H1 (cell line): ENCODE measurements around the gene ZNF805. TPM values are rescaled to one million over a fixed set of nuclear protein-coding genes. Genes with fewer than 3 reads are reported as not detected.
A peak's percentile ranks its signal among the peaks of the same experiment; 100 is the strongest.

Experiments
- CTCF ChIA-PET: fragments of 300-600 bp; sonication (Branson Sonifier 250); formaldehyde crosslinking; loops from one replicate; lab custom pipeline; 2021; ENCODE audit not compliant: partially characterized antibody; lab: Charles Lee
- POLR2A ChIA-PET: fragments of 300-600 bp; sonication (Branson Sonifier 250); formaldehyde crosslinking; loops from one replicate; lab custom pipeline; 2021; ENCODE audit warnings: inconsistent platforms; ENCODE audit not compliant: partially characterized antibody; lab: Charles Lee
- DNase-seq, 2 experiments: peaks; one replicate each; pipeline versions ENCODE4 v3.0.0 to v3.0.0-alpha.2; 2010 to 2022; ENCODE audit warnings: low spot score in 2 of 2, low read depth in 1 of 2, mixed read lengths in 1 of 2
- FAIRE-seq: peaks from 2 replicates; lab custom pipeline; 2011; peaks lifted over from hg19 to GRCh38; lab: Jason Lieb, UNC
- H2AFZ ChIP-seq: 2 replicates; pipeline ENCODE4 v1.8.1; 2012; ENCODE audit warnings: low read length, inconsistent platforms
- H2AK5ac ChIP-seq: 2 replicates; pipeline ENCODE4 v1.6.1; 2013; ENCODE audit warnings: low read depth, low read length
- H2BK120ac ChIP-seq: replicated peaks from 2 replicates; pipeline ENCODE3; 2013; ENCODE audit warnings: low read depth, low read length, inconsistent platforms
- H2BK12ac ChIP-seq: 2 replicates; pipeline ENCODE4 v1.6.1; 2013; ENCODE audit warnings: low read depth, low read length
- H2BK15ac ChIP-seq: 2 replicates; pipeline ENCODE4 v1.6.1; 2013; ENCODE audit warnings: low read length
- H2BK20ac ChIP-seq: 2 replicates; pipeline ENCODE4 v1.6.1; 2013; ENCODE audit warnings: low read length
- H2BK5ac ChIP-seq: 2 replicates; pipeline ENCODE4 v1.6.1; 2013; ENCODE audit warnings: low read depth, low read length
- H3K14ac ChIP-seq: 2 replicates; pipeline ENCODE4 v1.6.1; 2013; ENCODE audit warnings: inconsistent platforms; ENCODE audit not compliant: insufficient read length
- H3K18ac ChIP-seq: 2 replicates; pipeline ENCODE4 v1.6.1; 2013; ENCODE audit warnings: low read length; ENCODE audit errors: extremely low read depth
- H3K23ac ChIP-seq: 2 replicates; pipeline ENCODE4 v1.6.1; 2013; ENCODE audit warnings: inconsistent platforms; ENCODE audit not compliant: insufficient read length
- H3K23me2 ChIP-seq: 2 replicates; pipeline ENCODE4 v1.6.1; 2013; ENCODE audit warnings: low read depth, low read length
- H3K27ac ChIP-seq: 2 replicates; pipeline ENCODE4 v1.6.1; 2011; ENCODE audit warnings: low read depth, low read length, inconsistent platforms
- H3K27me3 ChIP-seq, 4 experiments: replicated peaks in 1 of 4; 1 replicate in 1 of 4; 2 replicates in 3 of 4; pipeline versions ENCODE4 v1.6.1 to v1.8.1; 2011 to 2013; ENCODE audit warnings: low read length in 3 of 4, mild to moderate bottlenecking in 3 of 4, inconsistent platforms in 2 of 4, mixed read lengths in 2 of 4, moderate library complexity in 1 of 4; ENCODE audit not compliant: control insufficient read depth in 3 of 4, insufficient read depth in 3 of 4; ENCODE audit errors: extremely low read depth in 1 of 4
- H3K36me3 ChIP-seq, 4 experiments: 2 replicates each; pipeline versions ENCODE4 v1.6.1 to v1.8.1; 2011 to 2013; ENCODE audit warnings: mild to moderate bottlenecking in 4 of 4, low read length in 3 of 4, moderate library complexity in 2 of 4, control low read depth in 1 of 4, inconsistent platforms in 1 of 4; ENCODE audit not compliant: insufficient read depth in 4 of 4, control insufficient read depth in 2 of 4
- H3K4ac ChIP-seq: replicated peaks from 2 replicates; pipeline ENCODE3; 2013; ENCODE audit warnings: low read length, low read depth, mixed read lengths, inconsistent platforms; ENCODE audit not compliant: insufficient read length
- H3K4me1 ChIP-seq, 4 experiments: replicated peaks in 1 of 4; 1 replicate in 1 of 4; 2 replicates in 3 of 4; pipeline versions ENCODE4 v1.6.1 to v1.8.1; 2011 to 2013; ENCODE audit warnings: low read length in 3 of 4, inconsistent platforms in 2 of 4, mixed read lengths in 1 of 4; ENCODE audit not compliant: insufficient read depth in 4 of 4, control insufficient read depth in 3 of 4
- H3K4me2 ChIP-seq, 2 experiments: 2 replicates each; pipeline versions ENCODE4 v1.6.1 to v1.8.1; 2011 to 2013; ENCODE audit warnings: low read depth in 2 of 2, low read length in 2 of 2, control low read depth in 1 of 2, inconsistent platforms in 1 of 2, mild to moderate bottlenecking in 1 of 2; ENCODE audit not compliant: insufficient read depth in 1 of 2
- H3K4me3 ChIP-seq, 4 experiments: fragments of 200-600, 300-600 bp in 1 of 4; sonication (generic), shearing (Covaris generic), sonication (Bioruptor Twin) in 1 of 4; 2 replicates each; pipeline versions ENCODE4 v1.5.1 to v1.8.1; 2011 to 2016; ENCODE audit warnings: low read length in 4 of 4, low read depth in 3 of 4, control low read depth in 2 of 4, inconsistent platforms in 2 of 4, mild to moderate bottlenecking in 2 of 4, mixed read lengths in 1 of 4, moderate library complexity in 1 of 4; ENCODE audit not compliant: insufficient read depth in 2 of 4; ENCODE audit errors: extremely low read depth in 1 of 4
- H3K56ac ChIP-seq: replicated peaks from 2 replicates; pipeline ENCODE3; 2013; ENCODE audit warnings: low read depth, mild to moderate bottlenecking, mixed read lengths, low read length, inconsistent platforms; ENCODE audit not compliant: insufficient read length
- H3K79me1 ChIP-seq: 2 replicates; pipeline ENCODE4 v1.6.1; 2013; ENCODE audit warnings: low read depth, low read length, control low read depth
- H3K79me2 ChIP-seq, 2 experiments: 2 replicates each; pipeline versions ENCODE4 v1.6.1 to v1.8.1; 2012 to 2013; ENCODE audit warnings: low read length in 2 of 2, mild to moderate bottlenecking in 2 of 2, inconsistent platforms in 1 of 2; ENCODE audit not compliant: insufficient read depth in 2 of 2, control insufficient read depth in 1 of 2
- H3K9ac ChIP-seq, 4 experiments: replicated peaks in 1 of 4; 1 replicate in 1 of 4; 2 replicates in 3 of 4; pipeline versions ENCODE4 v1.6.1 to v1.8.1; 2011 to 2013; ENCODE audit warnings: low read depth in 3 of 4, low read length in 3 of 4, control low read depth in 2 of 4, mild to moderate bottlenecking in 2 of 4, moderate library complexity in 2 of 4, inconsistent platforms in 1 of 4; ENCODE audit errors: extremely low read depth in 1 of 4
- H3K9me3 ChIP-seq, 2 experiments: 2 replicates each; pipeline versions ENCODE4 v1.6.1 to v1.8.1; 2012 to 2013; ENCODE audit warnings: mild to moderate bottlenecking in 2 of 2, moderate library complexity in 2 of 2, control low read depth in 1 of 2, inconsistent platforms in 1 of 2, low read depth in 1 of 2, low read length in 1 of 2, mixed read lengths in 1 of 2; ENCODE audit not compliant: insufficient read depth in 2 of 2
- H4K20me1 ChIP-seq, 2 experiments: replicated peaks in 1 of 2; 2 replicates each; pipeline versions ENCODE3 to v1.8.1; 2011 to 2013; ENCODE audit warnings: inconsistent platforms in 2 of 2, low read length in 2 of 2, mild to moderate bottlenecking in 1 of 2; ENCODE audit not compliant: insufficient read depth in 2 of 2, control insufficient read depth in 1 of 2
- H4K5ac ChIP-seq: 2 replicates; pipeline ENCODE4 v1.6.1; 2013; ENCODE audit warnings: low read length, low read depth, mixed read lengths, inconsistent platforms; ENCODE audit not compliant: insufficient read length
- H4K8ac ChIP-seq: 2 replicates; pipeline ENCODE4 v1.8.0; 2013; ENCODE audit warnings: mild to moderate bottlenecking, moderate library complexity, low read length, inconsistent platforms; ENCODE audit not compliant: insufficient read depth; ENCODE audit errors: extremely low read depth
- H4K91ac ChIP-seq: replicated peaks from 2 replicates; pipeline ENCODE3; 2013; ENCODE audit warnings: low read length, mixed read lengths, inconsistent platforms; ENCODE audit not compliant: insufficient read length
- BCL11A ChIP-seq, 2 experiments: IDR thresholded peaks; one replicate each; pipeline ENCODE4 v1.6.1; 2011; ENCODE audit warnings: low read depth in 2 of 2, low read length in 2 of 2, mild to moderate bottlenecking in 2 of 2
- CBX5 ChIP-seq: fragments of 300-800, 300-1000 bp; sonication (generic); IDR thresholded peaks from 2 replicates; pipeline ENCODE4 v1.7.1; 2016; ENCODE audit warnings: antibody characterized with exemption, low read length, low read depth
- FOSL1 ChIP-seq: IDR thresholded peaks from 2 replicates; pipeline ENCODE4 v1.6.1; 2011; ENCODE audit warnings: mild to moderate bottlenecking, low read depth, low read length, moderate library complexity; ENCODE audit not compliant: insufficient read depth
- JUN ChIP-seq: IDR thresholded peaks from 2 replicates; pipeline ENCODE4 v1.6.1; 2011; ENCODE audit warnings: low read depth, mild to moderate bottlenecking, improper control_type of control experiment, low read length
- MAX ChIP-seq: IDR thresholded peaks from 2 replicates; pipeline ENCODE4 v1.6.1; 2012; ENCODE audit warnings: inconsistent platforms
- NRF1 ChIP-seq: IDR thresholded peaks from 2 replicates; pipeline ENCODE4 v1.6.1; 2011; ENCODE audit warnings: mild to moderate bottlenecking, low read depth, low read length, improper control_type of control experiment
- POLR2AphosphoS5 ChIP-seq: IDR thresholded peaks from 2 replicates; pipeline ENCODE4 v1.6.1; 2011; ENCODE audit warnings: low read depth, low read length
- WGBS, 2 experiments: shearing (Covaris generic) in 1 of 2; methylation state at CpG; one replicate each; pipeline versions ENCODE4 v1.1.6 to v1.1.7; 2013 to 2015; ENCODE audit warnings: low lambda C conversion rate in 2 of 2, mixed read lengths in 2 of 2, inconsistent platforms in 1 of 2, low coverage in 1 of 2, missing lambda C conversion rate in 1 of 2; ENCODE audit not compliant: insufficient replicate concordance in 2 of 2, insufficient coverage in 1 of 2, insufficient read length in 1 of 2; ENCODE audit errors: extremely low coverage in 1 of 2, missing lambda C conversion rate in 1 of 2; 5-methylcytosine and 5-hydroxymethylcytosine counted together
- polyA plus RNA-seq, 7 experiments: library from polyadenylated mRNA; depleted of rRNA in 3 of 7; stranded (reverse) in 5 of 7; unstranded in 2 of 7; fragments of >200 nt in 5 of 7; fragments of 200-250 nt in 2 of 7; gene quantifications; 1 replicate in 5 of 7; 2 replicates in 1 of 7; 4 replicates in 1 of 7; pipeline versions ENCODE4 v1.2.1 to v1.2.3, GENCODE V29; 2011 to 2013; ENCODE audit warnings: missing spikeins in 2 of 7, mixed read lengths in 2 of 7
- total RNA-seq: library from RNA; stranded (reverse); fragmentation: NEBNext Ultra II Directional; extraction: Animal tissue kit (Norgen Biotek cat#: 25700); gene quantifications from 2 replicates; pipeline ENCODE4 v1.2.1, GENCODE V29; 2021
- TF ChIP-seq, protein P1 (sequence below), 3 experiments: IDR thresholded peaks; 1 replicate in 2 of 3; 2 replicates in 1 of 3; pipeline versions ENCODE4 v1.5.1 to v1.6.1; 2011; ENCODE audit warnings: low read length in 3 of 3, mild to moderate bottlenecking in 3 of 3, inconsistent platforms in 2 of 3, low read depth in 1 of 3, moderate library complexity in 1 of 3; ENCODE audit not compliant: insufficient read depth in 1 of 3; ENCODE audit errors: control extremely low read depth in 1 of 3

ZNF805 gene
- total and polyA plus RNA-seq, 2 of the 8 experiments (the other 6 are each of a cell fraction or from before 2014, with no cell fraction given) = 2.3 to 14.8 TPM

DNA sequence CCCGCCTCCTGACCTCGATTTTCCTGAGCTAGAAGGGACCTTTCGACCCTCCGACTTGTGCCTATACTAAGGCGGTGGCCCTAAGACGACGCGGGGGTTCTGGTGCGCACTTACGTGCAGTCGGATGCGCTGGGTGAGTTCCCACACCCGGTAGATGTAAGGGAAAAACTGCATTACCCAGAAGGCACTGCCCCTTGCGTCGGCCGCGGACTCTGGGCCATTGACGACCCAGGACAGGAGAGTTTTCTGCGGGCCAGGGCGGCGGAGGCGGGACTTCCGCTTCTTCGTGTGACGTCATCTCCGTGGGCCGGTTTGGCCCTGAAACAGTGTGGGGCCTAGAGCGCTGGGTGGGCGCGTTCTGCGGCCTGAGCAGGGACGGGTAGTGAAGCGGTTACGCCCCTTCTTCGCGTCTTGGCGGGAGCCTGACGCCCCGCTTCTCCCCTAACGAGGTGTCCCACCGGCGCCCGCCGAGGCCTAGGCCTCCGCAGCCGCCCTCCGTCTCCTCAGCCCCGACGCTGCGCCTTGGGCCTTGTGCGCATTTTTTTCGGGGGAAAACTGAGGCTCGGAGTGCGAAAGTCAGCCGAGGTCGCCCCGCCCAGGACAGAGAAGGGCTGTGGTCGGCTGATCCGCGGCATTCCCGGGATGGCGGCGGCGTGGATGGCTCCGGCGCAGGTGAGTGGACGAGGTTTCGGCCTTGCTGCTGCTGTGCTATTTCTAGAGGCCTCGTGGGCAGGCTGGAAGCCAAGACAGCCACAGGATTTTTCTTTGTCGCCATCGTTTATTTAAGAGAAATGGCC lies 39.9 kb downstream of the ZNF805 start, which contains the start of gene ZNF460:
Gene ZNF460 (plus strand): TSS at position 321 of the 797 bp plus-strand sequence. CDS start 322 bp downstream, at position 643.
- POLR2A ChIA-PET = interaction anchor here (0.6 to 1.6 kb wide), 9 partner anchors 9 to 524 kb away, joined by 3 to 6 read pairs (median 3); partner anchors contain the start of genes TRAPPC2B and ZNF547
- H4K20me1 ChIP-seq = peaks cover 1 to 2% of the 10 kb centered on the region in 2 experiments
- peaks cover 26 to 48% of the 10 kb centered on the region in 2 experiments for H3K79me2 ChIP-seq
- H3K56ac ChIP-seq = peak within 1 kb of the TSS; percentile 83
- H2BK15ac ChIP-seq = 0 out of 2 replicates have a peak within 1 kb of the TSS, but pooled peaks have one; percentile 88
- no peaks in the 10 kb centered on the region for H3K27me3 ChIP-seq
- peak within 1 kb of the TSS; percentile 98 for H4K91ac ChIP-seq
- peaks cover under 1 to 15% (median 10%) of the 10 kb centered on the region in 4 experiments for H3K36me3 ChIP-seq
- peak within 1 kb of the TSS; percentile 85 to 97 (median 87) for H3K4me3 ChIP-seq
- peak within 1 kb of the TSS; percentile 74; the same call in 1 of the 2 replicates for H2AFZ ChIP-seq
- peak within 1 kb of the TSS; percentile 89 for H3K4ac ChIP-seq
- peaks cover 0 to 6% (median 2%) of the 10 kb centered on the region in 4 experiments; a peak in 4 of 7 replicates for H3K4me1 ChIP-seq
- peak within 1 kb of the TSS; percentile 16 for H3K14ac ChIP-seq
- H3K9me3 ChIP-seq = no peaks in the 10 kb centered on the region
- H4K8ac ChIP-seq = peak within 1 kb of the TSS; percentile 99
- H3K79me1 ChIP-seq = peaks cover 6% of the 10 kb centered on the region
- peak within 1 kb of the TSS; percentile 95 for H3K27ac ChIP-seq
- 1% methylated on average over 71 of the region's 71 CpGs; no CpG with 5 or more reads in 1 of the 2 experiments for WGBS, 2 experiments
- H2AK5ac ChIP-seq = peak within 1 kb of the TSS; percentile 78
- no peak for FAIRE-seq
- H2BK120ac ChIP-seq = peak within 1 kb of the TSS; percentile 66
- H2BK5ac ChIP-seq = peak within 1 kb of the TSS; percentile 97
- H4K5ac ChIP-seq = peak within 1 kb of the TSS; percentile 92
- peak; percentile 94 to 97 for DNase-seq
- H3K9ac ChIP-seq = peak within 1 kb of the TSS; percentile 90 to 98 (median 96)
- H3K4me2 ChIP-seq = peak within 1 kb of the TSS; percentile 62 to 87
- peaks cover 6% of the 10 kb centered on the region for H3K23me2 ChIP-seq
- peak within 1 kb of the TSS; percentile 93 for H3K18ac ChIP-seq
- no peak within 1 kb of the TSS for H2BK20ac ChIP-seq
- H3K23ac ChIP-seq = no peak within 1 kb of the TSS
- H2BK12ac ChIP-seq = peak within 1 kb of the TSS; percentile 81
- CTCF ChIA-PET = no interaction called here
- TF ChIP-seq POLR2AphosphoS5 = peak; percentile 85; the same call in 1 of the 2 replicates
- no peak for TF ChIP-seq CBX5
- TF ChIP-seq MAX = peak; percentile 56; the same call in 1 of the 2 replicates
- TF ChIP-seq FOSL1 = no peak
- TF ChIP-seq NRF1 = 0 out of 2 replicates have a peak, but pooled peaks have one; percentile 11
- no peak for TF ChIP-seq BCL11A (IDR thresholded peaks at IDR 0.05; ENCODE audit: low read depth in 2 of 2, low read length in 2 of 2)
- TF ChIP-seq, protein P1, sequence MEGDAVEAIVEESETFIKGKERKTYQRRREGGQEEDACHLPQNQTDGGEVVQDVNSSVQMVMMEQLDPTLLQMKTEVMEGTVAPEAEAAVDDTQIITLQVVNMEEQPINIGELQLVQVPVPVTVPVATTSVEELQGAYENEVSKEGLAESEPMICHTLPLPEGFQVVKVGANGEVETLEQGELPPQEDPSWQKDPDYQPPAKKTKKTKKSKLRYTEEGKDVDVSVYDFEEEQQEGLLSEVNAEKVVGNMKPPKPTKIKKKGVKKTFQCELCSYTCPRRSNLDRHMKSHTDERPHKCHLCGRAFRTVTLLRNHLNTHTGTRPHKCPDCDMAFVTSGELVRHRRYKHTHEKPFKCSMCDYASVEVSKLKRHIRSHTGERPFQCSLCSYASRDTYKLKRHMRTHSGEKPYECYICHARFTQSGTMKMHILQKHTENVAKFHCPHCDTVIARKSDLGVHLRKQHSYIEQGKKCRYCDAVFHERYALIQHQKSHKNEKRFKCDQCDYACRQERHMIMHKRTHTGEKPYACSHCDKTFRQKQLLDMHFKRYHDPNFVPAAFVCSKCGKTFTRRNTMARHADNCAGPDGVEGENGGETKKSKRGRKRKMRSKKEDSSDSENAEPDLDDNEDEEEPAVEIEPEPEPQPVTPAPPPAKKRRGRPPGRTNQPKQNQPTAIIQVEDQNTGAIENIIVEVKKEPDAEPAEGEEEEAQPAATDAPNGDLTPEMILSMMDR (IDR thresholded peaks at IDR 0.05; ENCODE audit: control extremely low read depth in 1 of 3, insufficient read depth in 1 of 3, low read depth in 1 of 3, low read length in 3 of 3) = no peak
- no peak for TF ChIP-seq JUN
